CD4-positive, alpha-beta memory T cell (primary cell): Measurements from ENCODE around the gene TTC5. TPM values are rescaled to one million over a fixed set of nuclear protein-coding genes. Genes with fewer than 3 reads are reported as not detected.
A peak's percentile ranks its signal among the peaks of the same experiment; 100 is the strongest.

ENCODE experiments used
- CTCF ChIA-PET: fragments of 350-600 bp; sonication (Branson Sonifier 250); formaldehyde crosslinking; loops from one replicate; lab custom pipeline; 2021; ENCODE audit warnings: inconsistent platforms; ENCODE audit not compliant: partially characterized antibody; lab: Charles Lee
- POLR2A ChIA-PET: fragments of 350-600 bp; sonication (Branson Sonifier 250); formaldehyde crosslinking; loops from one replicate; lab custom pipeline; 2021; ENCODE audit not compliant: partially characterized antibody; lab: Charles Lee
- DNase-seq, 5 donors: peaks; one replicate each; pipeline versions ENCODE4 v3.0.0 to v3.0.0-alpha.2; 2020 to 2022; ENCODE audit warnings: mixed read lengths in 1 of 5
- H3K27ac ChIP-seq: one replicate; pipeline ENCODE4 v1.7.0; 2013; ENCODE audit warnings: low read depth, low read length
- H3K27me3 ChIP-seq: 2 replicates; pipeline ENCODE4 v1.7.0; 2013; ENCODE audit warnings: mild to moderate bottlenecking, low read length, moderate library complexity; ENCODE audit not compliant: insufficient read depth
- H3K36me3 ChIP-seq: 2 replicates; pipeline ENCODE4 v1.7.0; 2013; ENCODE audit warnings: mild to moderate bottlenecking, low read length, moderate library complexity; ENCODE audit not compliant: insufficient read depth
- H3K4me1 ChIP-seq: 2 replicates; pipeline ENCODE4 v1.7.0; 2013; ENCODE audit warnings: mild to moderate bottlenecking, low read length, moderate library complexity; ENCODE audit not compliant: insufficient read depth
- H3K4me3 ChIP-seq, 2 donors: one replicate each; pipeline ENCODE4 v1.7.0; 2013; ENCODE audit warnings: low read length in 2 of 2, mild to moderate bottlenecking in 1 of 2
- H3K9me3 ChIP-seq, 2 donors: one replicate each; pipeline ENCODE4 v1.7.0; 2013; ENCODE audit warnings: low read length in 2 of 2, control low read depth in 1 of 2; ENCODE audit not compliant: control insufficient read depth in 1 of 2
- H3K27ac Mint-ChIP-seq, 7 donors: one replicate each; pipeline ENCODE4 v1.8.0; 2020 to 2021; ENCODE audit warnings: mixed read lengths in 7 of 7, mild to moderate bottlenecking in 6 of 7, inconsistent platforms in 3 of 7, moderate library complexity in 3 of 7
- H3K27me3 Mint-ChIP-seq, 2 donors: one replicate each; pipeline ENCODE4 v1.8.0; 2020 to 2021; ENCODE audit warnings: mixed read lengths in 2 of 2
- H3K36me3 Mint-ChIP-seq, 2 donors: one replicate each; pipeline ENCODE4 v1.8.0; 2020 to 2021; ENCODE audit warnings: mixed read lengths in 2 of 2, inconsistent platforms in 1 of 2, mild to moderate bottlenecking in 1 of 2
- H3K4me1 Mint-ChIP-seq, 4 donors: one replicate each; pipeline ENCODE4 v1.8.0; 2020 to 2021; ENCODE audit warnings: mixed read lengths in 4 of 4, mild to moderate bottlenecking in 1 of 4
- H3K4me3 Mint-ChIP-seq, 8 donors: one replicate each; pipeline ENCODE4 v1.8.0; 2020 to 2021; ENCODE audit warnings: mixed read lengths in 8 of 8, mild to moderate bottlenecking in 7 of 8, moderate library complexity in 6 of 8, inconsistent platforms in 3 of 8
- H3K9me3 Mint-ChIP-seq, 8 donors: one replicate each; pipeline ENCODE4 v1.8.0; 2020 to 2021; ENCODE audit warnings: mixed read lengths in 8 of 8, mild to moderate bottlenecking in 5 of 8, inconsistent platforms in 3 of 8, moderate library complexity in 1 of 8
- intact Hi-C: fragments of 100-400 bp; cut with micrococcal nuclease; formaldehyde crosslinking; loops from one replicate; pipeline ENCODE4 v1.15.1; 2023
- polyA plus RNA-seq, 2 donors: library from polyadenylated mRNA; unstranded; fragments of 300-500 nt; fragmentation: Illumina TruSeq; gene quantifications; one replicate each; pipeline ENCODE4 v1.2.3, GENCODE V29; 2021
- total RNA-seq, 2 experiments: library from RNA; stranded (reverse); gene quantifications; one replicate each; pipeline ENCODE4 v1.2.3, GENCODE V29; 2021

The TTC5 gene
- total RNA-seq (10 to 100 TPM; 26.0 to 26.1 TPM), polyA plus RNA-seq (10 to 100 TPM; 23.8 to 26.1 TPM)

- Mint-ChIP-seq H3K9me3 (no peaks in the 10 kb centered on the region), H3K4me3 (peak within 1 kb of the TSS; percentile 91 to 98 (median 94)), H3K4me1 (peaks cover 21 to 33% (median 26%) of the 10 kb centered on the region in 4 donors), H3K27ac (peak within 1 kb of the TSS; percentile 64 to 96 (median 94)), H3K27me3 (no peaks in the 10 kb centered on the region), H3K36me3 (peaks cover 22 to 23% of the 10 kb centered on the region in 2 donors)
- peak within 1 kb of the TSS; percentile 94 to 95 for H3K4me3 ChIP-seq
- peak; percentile 87 to 90 (median 88) for DNase-seq
- peak within 1 kb of the TSS; percentile 63 for H3K27ac ChIP-seq
- intact Hi-C loops = no loop called here
- ChIA-PET CTCF (interaction anchor here (0.7 to 1.7 kb wide), 4 partner anchors 10 to 308 kb away, joined by 3 to 8 read pairs (median 4); no protein-coding TSS in a partner anchor), POLR2A (interaction anchor here (0.8 to 1.4 kb wide), 4 partner anchors 23 to 378 kb away, joined by 4 to 5 read pairs (median 4); partner anchors contain the start of gene PARP2)
- H3K9me3 ChIP-seq = no peaks in the 10 kb centered on the region
- peaks cover 13% of the 10 kb centered on the region for H3K36me3 ChIP-seq
- H3K27me3 ChIP-seq = no peaks in the 10 kb centered on the region
- peaks cover 23% of the 10 kb centered on the region for H3K4me1 ChIP-seq
These were observed at the start of gene TTC5 for GRCh38 chr14:20305265-20306078. TTC5 (minus strand) TSS chr14:20305951; CDS start chr14:20305937, 14 bp downstream.

GRCh38 chr14:20350860-20351259, 45.1 kb upstream of the TTC5 start:
- ChIA-PET POLR2A (no interaction called here), CTCF (interaction anchor here (1.2 to 8.0 kb wide), 6 partner anchors 20 to 312 kb away, joined by 3 to 61 read pairs (median 4); partner anchors contain the start of gene TEP1)
- intact Hi-C loops = no loop called here
- Mint-ChIP-seq H3K4me1 (peaks cover 0 to 5% (median 2%) of the 10 kb centered on the region in 4 donors), H3K4me3 (no peak overlapping the region), H3K9me3 (no peaks in the 10 kb centered on the region), H3K36me3 (peaks cover 38 to 59% of the 10 kb centered on the region in 2 donors), H3K27ac (no peak overlapping the region), H3K27me3 (no peaks in the 10 kb centered on the region)
- no peak for DNase-seq
- Histone ChIP-seq H3K4me1 (no peaks in the 10 kb centered on the region), H3K27ac (no peak overlapping the region), H3K27me3 (no peaks in the 10 kb centered on the region), H3K4me3 (no peak overlapping the region), H3K36me3 (peaks cover 16% of the 10 kb centered on the region), H3K9me3 (no peaks in the 10 kb centered on the region)

GRCh38 chr14:20350282-20350681, 44.5 kb upstream of the TTC5 start:
- Histone ChIP-seq H3K27me3 (no peaks in the 10 kb centered on the region), H3K36me3 (peaks cover 11% of the 10 kb centered on the region), H3K4me3 (no peak overlapping the region), H3K9me3 (no peaks in the 10 kb centered on the region), H3K27ac (no peak overlapping the region), H3K4me1 (no peaks in the 10 kb centered on the region)
- no peak for DNase-seq
- CTCF ChIA-PET = interaction anchor here (1.2 to 8.0 kb wide), 8 partner anchors 9 to 340 kb away, joined by 3 to 61 read pairs (median 4); partner anchors contain the start of gene TEP1
- Mint-ChIP-seq H3K27me3 (no peaks in the 10 kb centered on the region), H3K9me3 (no peaks in the 10 kb centered on the region), H3K4me3 (no peak overlapping the region), H3K27ac (peak overlapping the region in 3 of 7 donors; percentile 46 to 52 (median 50)), H3K4me1 (peaks cover 0 to 10% (median 2%) of the 10 kb centered on the region in 4 donors), H3K36me3 (peaks cover 33 to 60% of the 10 kb centered on the region in 2 donors)
- POLR2A ChIA-PET = no interaction called here
- intact Hi-C loops = no loop called here

GRCh38 chr14:20347747-20348146, 42.0 kb upstream of the TTC5 start:
- no peak overlapping the region for H3K4me3 Mint-ChIP-seq
- intact Hi-C loops = no loop called here

GRCh38 chr14:20346713-20347112, 41.0 kb upstream of the TTC5 start:
- POLR2A ChIA-PET = no interaction called here

More at GRCh38 chr14:20347747-20348146, 42.0 kb upstream of the TTC5 start:
- Histone ChIP-seq H3K36me3 (peaks cover 7% of the 10 kb centered on the region), H3K9me3 (no peaks in the 10 kb centered on the region), H3K4me1 (peaks cover 7% of the 10 kb centered on the region), H3K27ac (no peak overlapping the region), H3K4me3 (no peak overlapping the region), H3K27me3 (no peaks in the 10 kb centered on the region)
- H3K36me3 Mint-ChIP-seq = peaks cover 20 to 54% of the 10 kb centered on the region in 2 donors
- H3K27ac Mint-ChIP-seq = no peak overlapping the region
- ChIA-PET CTCF (interaction anchor here (1.4 kb wide), 1 partner anchor 68 kb away, joined by 3 read pairs; no protein-coding TSS in a partner anchor), POLR2A (no interaction called here)
- peaks cover 3 to 24% (median 11%) of the 10 kb centered on the region in 4 donors for H3K4me1 Mint-ChIP-seq
- no peak for DNase-seq
- peaks cover 0 to 5% (median 0%) of the 10 kb centered on the region in 8 donors for H3K9me3 Mint-ChIP-seq
- H3K27me3 Mint-ChIP-seq = no peaks in the 10 kb centered on the region

GRCh38 chr14:20345366-20345765, 39.6 kb upstream of the TTC5 start:
- ChIA-PET CTCF (interaction anchor here (4.8 to 9.5 kb wide), 2 partner anchors 18 to 69 kb away, joined by 28 to 124 read pairs; partner anchors contain the start of gene TEP1), POLR2A (no interaction called here)
- H3K27ac ChIP-seq = no peak overlapping the region
- H3K27me3 ChIP-seq = no peaks in the 10 kb centered on the region
- peaks cover 7% of the 10 kb centered on the region for H3K36me3 ChIP-seq
- no peak for DNase-seq
- Mint-ChIP-seq H3K27ac (peak overlapping the region in 4 of 7 donors; percentile 58 to 97 (median 84)), H3K27me3 (no peaks in the 10 kb centered on the region), H3K9me3 (peaks cover 0 to 5% (median 0%) of the 10 kb centered on the region in 8 donors), H3K36me3 (peaks cover 6 to 40% of the 10 kb centered on the region in 2 donors), H3K4me3 (peak overlapping the region in 2 of 8 donors; percentile 4 to 57), H3K4me1 (peaks cover 5 to 32% (median 10%) of the 10 kb centered on the region in 4 donors)
- H3K9me3 ChIP-seq = no peaks in the 10 kb centered on the region
- H3K4me1 ChIP-seq = peaks cover 7% of the 10 kb centered on the region
- H3K4me3 ChIP-seq = no peak overlapping the region
- intact Hi-C loops = no loop called here

More at GRCh38 chr14:20346713-20347112, 41.0 kb upstream of the TTC5 start:
- Histone ChIP-seq H3K36me3 (peaks cover 7% of the 10 kb centered on the region), H3K27ac (no peak overlapping the region), H3K9me3 (no peaks in the 10 kb centered on the region), H3K4me3 (no peak overlapping the region), H3K27me3 (no peaks in the 10 kb centered on the region), H3K4me1 (peaks cover 7% of the 10 kb centered on the region)
- H3K9me3 Mint-ChIP-seq = peaks cover 0 to 5% (median 0%) of the 10 kb centered on the region in 8 donors
- H3K27ac Mint-ChIP-seq = peak overlapping the region in 1 of 7 donors; percentile 27
- no peak for DNase-seq
- intact Hi-C loops = no loop called here
- CTCF ChIA-PET = interaction anchor here (9.5 kb wide), 1 partner anchor 19 kb away, joined by 124 read pairs; no protein-coding TSS in a partner anchor
- peaks cover 14 to 50% of the 10 kb centered on the region in 2 donors for H3K36me3 Mint-ChIP-seq
- peak overlapping the region in 1 of 8 donors; percentile 17 for H3K4me3 Mint-ChIP-seq
- H3K27me3 Mint-ChIP-seq = no peaks in the 10 kb centered on the region
- peaks cover 3 to 28% (median 11%) of the 10 kb centered on the region in 4 donors for H3K4me1 Mint-ChIP-seq
